GM19452 (cell line): ENCODE measurements around the gene NBPF15.
A peak's percentile ranks its signal among the peaks of the same experiment; 100 is the strongest.
"Not testable (repeated sequence)": the region's sequence is repeated elsewhere in the genome, so short reads cannot be mapped to it uniquely, and the experiment has no call there.

ENCODE experiments used
- ATAC-seq: cut with Tn5 transposase; IDR thresholded peaks from one replicate; pipeline ENCODE4 v1.9.1; 2021; ENCODE audit not compliant: unreplicated experiment

The NBPF15 gene, protein sequence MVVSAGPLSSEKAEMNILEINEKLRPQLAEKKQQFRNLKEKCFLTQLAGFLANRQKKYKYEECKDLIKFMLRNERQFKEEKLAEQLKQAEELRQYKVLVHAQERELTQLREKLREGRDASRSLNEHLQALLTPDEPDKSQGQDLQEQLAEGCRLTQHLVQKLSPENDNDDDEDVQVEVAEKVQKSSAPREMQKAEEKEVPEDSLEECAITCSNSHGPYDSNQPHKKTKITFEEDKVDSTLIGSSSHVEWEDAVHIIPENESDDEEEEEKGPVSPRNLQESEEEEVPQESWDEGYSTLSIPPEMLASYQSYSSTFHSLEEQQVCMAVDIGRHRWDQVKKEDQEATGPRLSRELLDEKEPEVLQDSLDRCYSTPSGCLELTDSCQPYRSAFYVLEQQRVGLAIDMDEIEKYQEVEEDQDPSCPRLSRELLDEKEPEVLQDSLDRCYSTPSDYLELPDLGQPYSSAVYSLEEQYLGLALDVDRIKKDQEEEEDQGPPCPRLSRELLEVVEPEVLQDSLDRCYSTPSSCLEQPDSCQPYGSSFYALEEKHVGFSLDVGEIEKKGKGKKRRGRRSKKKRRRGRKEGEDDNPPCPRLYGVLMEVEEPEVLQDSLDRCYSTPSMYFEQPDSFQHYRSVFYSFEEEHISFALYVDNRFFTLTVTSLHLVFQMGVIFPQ

DNA sequence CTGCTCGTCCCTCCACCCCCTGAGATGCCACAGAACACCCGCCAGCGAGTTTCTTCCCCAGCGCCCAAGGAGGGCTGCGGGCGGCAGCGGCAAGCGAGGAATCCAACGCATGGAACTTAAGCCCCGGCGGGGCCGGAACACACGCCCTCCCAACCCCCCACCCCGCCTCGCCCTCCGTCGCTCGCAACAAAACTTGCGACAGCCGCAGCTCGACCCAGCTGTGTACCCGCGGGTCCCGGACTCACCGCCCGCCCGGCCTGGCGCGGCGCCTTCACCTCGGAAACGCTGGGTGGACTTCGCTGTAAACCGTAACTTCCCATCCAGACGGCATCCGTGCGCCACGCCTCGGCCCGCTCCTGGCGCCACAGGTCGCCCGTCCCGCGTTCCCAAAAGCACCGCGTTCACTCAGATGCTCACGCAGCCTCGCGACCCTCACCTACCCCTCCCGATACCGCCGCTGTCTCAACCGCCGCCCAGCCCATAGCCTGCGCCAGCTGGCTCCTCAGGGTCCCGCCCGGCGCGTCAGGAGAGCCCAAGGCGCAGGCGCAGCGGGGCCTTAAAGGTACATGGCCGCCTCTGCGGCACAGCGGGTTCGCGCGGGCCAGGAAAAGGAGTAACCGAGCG lies at the start of gene NBPF15:
TSS of gene NBPF15 (minus strand) at position 534 of the 624 bp plus-strand sequence. CDS start 21,666 bp downstream, outside the sequence.
- peak; percentile 98 for ATAC-seq

DNA sequence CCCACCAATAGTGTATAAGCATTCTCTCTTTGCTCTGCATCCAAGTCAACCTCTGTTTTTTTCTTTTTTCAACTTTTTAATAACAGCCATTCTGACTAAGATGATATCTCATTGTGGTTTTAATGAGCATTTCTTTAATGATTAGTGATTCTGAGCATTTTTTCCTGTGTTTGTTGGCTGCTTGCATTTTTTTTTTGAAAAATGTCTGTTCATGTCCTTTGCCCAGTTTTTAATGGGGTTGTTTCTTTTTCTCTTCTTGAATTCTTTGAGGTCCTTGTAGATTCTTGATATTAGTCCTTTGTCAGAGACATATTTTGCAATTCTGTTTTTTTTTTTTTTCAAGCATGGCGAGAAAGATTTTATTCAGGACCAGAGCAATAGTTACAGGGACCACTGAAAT lies 35.0 kb upstream of the NBPF15 start:
- ATAC-seq: not testable (repeated sequence)

DNA sequence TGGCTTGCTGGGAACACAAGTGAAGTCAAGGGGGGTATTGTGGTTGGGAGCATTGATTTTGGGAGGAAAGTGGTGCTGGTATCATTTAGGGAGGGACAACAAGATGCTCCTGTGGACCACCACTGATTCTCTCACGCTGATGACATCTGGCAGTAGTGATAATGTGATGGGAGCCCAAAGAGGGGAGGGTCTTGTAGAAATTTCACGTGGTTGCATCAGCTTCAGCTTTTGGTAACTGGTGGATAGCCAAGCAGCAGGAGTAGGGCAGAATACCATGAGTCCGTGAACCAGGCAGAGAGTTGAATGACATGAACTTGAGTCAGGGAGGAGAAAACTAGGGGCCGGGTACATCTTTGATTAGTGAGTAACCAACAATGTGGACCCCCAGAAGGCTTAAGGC lies 32.7 kb upstream of the NBPF15 start:
- ATAC-seq: not testable (repeated sequence)

DNA sequence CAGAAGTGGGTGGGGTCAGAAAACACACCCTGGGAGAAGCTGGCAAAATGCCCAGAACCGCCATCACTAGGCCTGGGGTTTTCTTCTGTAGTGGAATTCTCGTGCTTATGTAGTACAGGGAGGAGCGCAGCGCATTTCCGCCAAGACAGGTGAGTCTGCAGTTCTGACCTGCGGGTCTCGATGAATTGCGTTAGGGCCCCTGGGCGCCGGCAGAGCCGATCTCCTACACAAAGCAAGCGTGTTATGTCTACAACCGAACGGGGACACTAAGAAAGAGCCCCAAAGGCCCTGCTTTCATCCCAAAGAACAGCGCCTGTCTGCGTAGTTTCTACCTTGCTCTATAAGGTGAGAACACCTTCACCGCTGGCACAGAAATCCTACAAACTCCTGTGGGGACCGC lies 28.9 kb upstream of the NBPF15 start:
- not testable (repeated sequence) for ATAC-seq

- ATAC-seq: not testable (repeated sequence)
Observed at GRCh38 chr1:144487002-144487401, 25.5 kb upstream of the NBPF15 start.

- not testable (repeated sequence) for ATAC-seq
Observed at GRCh38 chr1:144485048-144485993, 23.9 kb upstream of the NBPF15 start.

GRCh38 chr1:144473897-144474296 lies 12.4 kb upstream of the NBPF15 start:
- not testable (repeated sequence) for ATAC-seq

- not testable (repeated sequence) for ATAC-seq
Observed at GRCh38 chr1:144471434-144471833, 10.0 kb upstream of the NBPF15 start.

DNA sequence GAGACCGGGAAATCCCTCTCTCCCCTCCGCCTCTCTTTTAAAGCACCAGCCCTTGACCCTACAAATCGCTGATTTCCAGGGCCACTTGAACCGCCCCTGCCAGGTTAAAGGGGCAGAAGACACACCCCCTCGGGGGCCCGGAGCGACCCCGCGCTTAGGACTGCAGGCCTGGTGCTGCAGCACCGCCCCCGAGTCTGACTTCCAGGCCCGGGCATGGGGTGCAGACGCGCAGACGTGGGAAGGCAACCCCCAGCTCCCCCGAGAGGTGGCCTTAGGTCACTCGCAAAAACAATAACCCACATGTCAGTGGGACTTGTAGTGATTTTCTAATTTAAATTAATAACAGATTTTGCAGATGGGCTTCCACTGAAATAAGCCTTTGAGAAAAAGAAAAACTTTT lies 309 bp upstream of the NBPF15 start:
- peak; percentile 24 for ATAC-seq

DNA sequence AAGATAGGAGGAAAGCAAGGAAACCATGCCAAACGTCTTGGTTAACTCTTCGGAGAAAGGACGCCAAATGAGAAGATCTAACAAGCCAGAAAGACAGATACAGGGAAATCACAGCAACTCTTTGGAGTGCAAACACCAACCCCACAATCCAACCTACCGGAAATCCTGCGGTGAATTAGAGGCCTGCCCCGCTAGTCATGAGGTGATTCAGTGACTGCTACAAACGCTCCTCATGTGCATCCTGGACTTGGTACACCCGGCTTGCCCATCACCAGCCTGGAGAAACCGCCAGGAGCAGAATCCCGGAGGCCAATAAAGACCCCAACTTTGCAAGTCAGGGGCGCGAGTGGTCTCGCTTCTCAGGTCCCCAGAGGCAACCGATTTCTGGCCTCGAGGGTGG lies 783 bp downstream of the NBPF15 start:
- ATAC-seq: not testable (repeated sequence)

DNA sequence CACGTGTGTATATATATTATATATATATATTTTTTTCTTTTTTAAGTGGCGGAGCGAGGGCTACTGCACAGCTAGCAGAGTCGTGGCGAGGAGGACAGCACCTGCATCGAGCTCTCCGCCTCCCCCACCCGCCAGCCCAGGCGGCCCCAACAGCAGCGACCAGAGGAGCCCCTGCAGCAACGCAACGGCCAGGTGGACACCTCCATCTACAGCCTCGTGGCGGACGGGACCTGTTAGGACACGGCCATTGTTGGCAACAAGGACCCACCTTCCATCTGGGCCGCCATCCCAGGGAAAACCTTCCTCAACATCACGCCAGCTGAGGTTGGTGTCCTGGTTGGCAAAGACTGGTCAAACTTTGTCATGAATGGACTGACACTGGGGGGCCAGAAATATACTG lies 19.1 kb downstream of the NBPF15 start:
- ATAC-seq: not testable (repeated sequence)

DNA sequence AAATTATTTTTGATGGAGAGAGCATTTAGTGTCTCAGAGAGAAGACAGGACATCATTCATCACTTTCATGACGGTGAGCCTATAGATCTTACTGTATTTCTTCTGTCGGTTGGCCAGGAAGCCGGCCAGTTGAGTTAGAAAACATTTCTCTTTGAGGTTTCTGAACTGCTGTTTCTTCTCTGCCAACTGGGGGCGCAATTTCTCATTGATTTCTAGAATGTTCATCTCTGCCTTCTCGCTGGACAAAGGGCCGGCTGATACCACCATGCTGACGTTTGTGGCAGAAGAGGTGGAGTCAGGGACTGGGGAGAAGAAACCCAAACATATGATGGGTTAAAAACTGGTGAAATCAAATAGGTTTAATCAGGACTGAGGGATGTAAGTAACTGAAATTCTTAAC lies 21.7 kb downstream of the NBPF15 start:
- ATAC-seq: not testable (repeated sequence)

GRCh38 chr1:144418891-144419694 lies 42.4 kb downstream of the NBPF15 start:
- ATAC-seq: not testable (repeated sequence)

DNA sequence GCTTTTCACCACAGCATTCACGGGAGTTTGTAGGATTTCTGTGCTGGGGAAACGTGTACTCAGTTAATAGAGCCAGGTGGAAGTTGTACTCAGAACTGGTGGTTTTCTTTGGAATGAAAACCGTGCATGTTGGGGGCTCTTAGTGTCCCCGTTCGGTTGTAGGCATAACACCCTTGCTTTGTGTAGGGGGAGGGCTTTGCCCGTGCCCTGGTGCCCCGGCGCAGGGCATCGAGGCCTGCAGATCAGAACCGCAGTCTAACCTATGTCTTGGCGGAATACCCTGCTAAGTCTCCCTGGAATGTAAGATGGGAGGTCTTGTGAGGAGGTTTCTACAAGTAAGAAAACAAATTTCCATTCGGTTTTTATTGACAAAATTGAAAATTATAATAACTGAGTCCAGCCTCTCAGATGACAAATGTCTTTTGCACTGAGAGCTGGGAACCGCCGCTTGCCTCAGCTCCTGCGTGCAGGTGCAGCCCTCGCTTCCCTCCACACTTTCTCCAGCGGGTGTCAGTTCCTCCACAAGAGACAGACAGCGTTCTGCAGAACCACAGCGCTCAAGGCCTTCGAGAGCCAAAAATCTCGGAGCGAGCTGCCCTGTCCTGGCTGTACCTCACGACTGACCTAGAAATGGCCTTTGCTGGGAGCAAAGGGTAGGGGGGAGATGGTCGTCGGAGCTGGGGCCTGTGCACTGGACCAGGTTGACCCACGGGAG lies 47.9 kb downstream of the NBPF15 start:
- not testable (repeated sequence) for ATAC-seq

DNA sequence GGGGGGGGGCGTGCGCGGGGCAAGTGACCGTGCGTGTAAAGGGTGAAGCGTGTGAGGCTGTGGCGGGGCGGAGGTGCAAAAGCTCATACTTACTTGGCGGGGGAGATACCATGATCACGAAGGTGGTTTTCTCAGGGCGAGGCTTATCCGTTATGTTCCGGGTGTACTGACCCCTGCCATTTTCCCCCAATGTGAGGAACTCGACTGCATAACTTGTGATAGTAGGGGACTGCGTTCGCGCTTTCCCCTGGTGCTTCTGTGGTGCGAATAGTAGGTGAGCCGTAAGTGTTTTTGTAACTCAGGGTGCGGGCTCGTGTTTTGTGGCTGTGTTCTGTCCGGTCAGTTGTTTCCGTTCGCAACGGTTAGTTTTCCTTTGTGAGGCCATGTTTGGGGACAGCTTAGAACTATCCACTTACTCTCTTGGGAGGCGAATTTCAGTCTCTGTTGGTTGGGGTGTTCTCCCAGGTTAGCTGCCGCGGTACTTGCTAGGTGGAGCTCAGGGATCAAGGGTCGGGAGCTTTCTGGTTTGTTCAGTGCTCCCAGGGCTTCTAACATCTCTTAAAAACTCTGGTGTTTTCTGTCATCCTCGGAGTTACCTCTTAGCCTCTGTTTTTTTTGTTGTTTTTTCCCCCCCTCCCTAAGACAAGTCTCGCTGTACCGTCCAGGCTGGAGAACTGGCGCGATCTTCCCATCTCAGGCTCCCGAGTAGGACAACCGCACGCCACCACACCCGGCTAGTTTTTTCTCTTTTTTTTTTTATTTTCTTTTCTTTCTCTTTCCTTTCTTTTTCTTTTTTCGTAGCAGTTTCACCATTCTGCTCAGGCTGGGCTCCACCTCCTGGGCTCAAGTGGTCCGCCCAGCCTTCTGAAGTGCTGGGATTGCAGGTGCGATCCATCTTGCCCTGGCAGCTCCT lies 48.7 kb downstream of the NBPF15 start:
- peak; percentile 87 for ATAC-seq

- peak; percentile 44 for ATAC-seq
Observed at GRCh38 chr1:144412068-144412471, 49.4 kb downstream of the NBPF15 start.

DNA sequence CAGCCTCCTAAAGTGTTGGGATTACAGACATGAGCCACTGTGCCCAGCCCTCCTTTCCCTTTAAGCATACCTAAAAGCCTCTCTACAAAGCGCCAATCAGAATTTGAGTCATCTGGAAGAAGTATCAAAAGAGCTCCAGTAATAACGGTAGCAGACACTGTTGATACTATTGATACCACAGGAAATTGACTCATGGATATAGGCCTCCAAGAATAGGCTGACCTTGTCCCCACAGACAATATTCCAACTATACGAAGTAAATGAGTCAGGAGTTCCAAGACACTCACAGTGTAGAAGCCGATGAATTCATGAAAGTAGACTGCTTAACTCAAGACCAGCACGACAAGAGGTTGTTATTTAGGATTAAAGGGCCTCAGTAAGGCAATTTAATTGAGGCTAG lies 58.7 kb downstream of the NBPF15 start:
- not testable (repeated sequence) for ATAC-seq

GRCh38 chr1:144371651-144372050 lies 89.8 kb downstream of the NBPF15 start:
- ATAC-seq: not testable (repeated sequence)
